Suprapubic skin (tissue), 4 donors: ENCODE measurements around the gene SLC5A3. TPM values are rescaled to one million over a fixed set of nuclear protein-coding genes. Genes with fewer than 3 reads are reported as not detected.

Source experiments
- DNase-seq, 2 donors: peaks; one replicate each; pipeline ENCODE4 v3.0.0-alpha.2; 2019; ENCODE audit warnings: low spot score in 2 of 2
- H3K27ac ChIP-seq: fragments of 200-600 bp; sonication (generic); one replicate; pipeline ENCODE4 v1.5.1; 2019
- H3K27me3 ChIP-seq: fragments of 200-600 bp; sonication (generic); one replicate; pipeline ENCODE4 v1.5.1; 2019
- H3K36me3 ChIP-seq: fragments of 200-600 bp; sonication (generic); one replicate; pipeline ENCODE4 v1.5.1; 2019
- H3K4me1 ChIP-seq: fragments of 200-600 bp; sonication (generic); one replicate; pipeline ENCODE4 v1.5.1; 2019
- H3K4me3 ChIP-seq: fragments of 200-600 bp; sonication (generic); one replicate; pipeline ENCODE4 v1.5.1; 2019; ENCODE audit warnings: mild to moderate bottlenecking
- H3K9me3 ChIP-seq: fragments of 200-600 bp; sonication (generic); one replicate; pipeline ENCODE4 v1.5.1; 2019
- EP300 ChIP-seq: sonication (generic); formaldehyde crosslinking; IDR thresholded peaks from one replicate; pipeline ENCODE4 v1.6.1; 2017; ENCODE audit warnings: antibody characterized with exemption
- POLR2A ChIP-seq, 2 donors: fragments of 450-650 bp; IDR thresholded peaks; one replicate each; pipeline ENCODE4 v1.6.1; 2017; ENCODE audit warnings: antibody characterized with exemption in 2 of 2, mild to moderate bottlenecking in 2 of 2, moderate library complexity in 2 of 2
- POLR2AphosphoS5 ChIP-seq, 3 donors: sonication (generic); formaldehyde crosslinking; IDR thresholded peaks; one replicate each; pipeline ENCODE4 v1.6.1; 2017; ENCODE audit warnings: antibody characterized with exemption in 3 of 3
- WGBS: methylation state at CpG from one replicate; pipeline ENCODE4 v1.1.5; 2018; 5-methylcytosine and 5-hydroxymethylcytosine counted together
- total RNA-seq, 4 donors: library from RNA; depleted of rRNA; stranded (reverse); fragments of >200 nt; gene quantifications; one replicate each; pipeline ENCODE4 v1.1.0, GENCODE V29; 2016
- TF ChIP-seq, protein P1 (sequence below), 2 donors: fragments of 200-600 bp in 1 of 2; fragments of 450-650 bp in 1 of 2; sonication (generic) in 1 of 2; IDR thresholded peaks; one replicate each; pipeline ENCODE4 v1.5.1; 2016 to 2019; ENCODE audit warnings: antibody characterized with exemption in 2 of 2, mild to moderate bottlenecking in 1 of 2, moderate library complexity in 1 of 2

Gene SLC5A3
- total RNA-seq, 4 donors from 2014 or later: 35.8 to 58.1 (median 48.5) TPM

- no peak for DNase-seq
- Histone ChIP-seq H3K9me3 (no peaks in the 10 kb centered on the region), H3K36me3 (no peaks in the 10 kb centered on the region), H3K27me3 (no peaks in the 10 kb centered on the region), H3K27ac (no peak overlapping the region), H3K4me3 (no peak overlapping the region), H3K4me1 (no peaks in the 10 kb centered on the region)
- TF ChIP-seq POLR2A (IDR thresholded peaks at IDR 0.05): no peak
- TF ChIP-seq EP300: no peak
- TF ChIP-seq, protein P1, sequence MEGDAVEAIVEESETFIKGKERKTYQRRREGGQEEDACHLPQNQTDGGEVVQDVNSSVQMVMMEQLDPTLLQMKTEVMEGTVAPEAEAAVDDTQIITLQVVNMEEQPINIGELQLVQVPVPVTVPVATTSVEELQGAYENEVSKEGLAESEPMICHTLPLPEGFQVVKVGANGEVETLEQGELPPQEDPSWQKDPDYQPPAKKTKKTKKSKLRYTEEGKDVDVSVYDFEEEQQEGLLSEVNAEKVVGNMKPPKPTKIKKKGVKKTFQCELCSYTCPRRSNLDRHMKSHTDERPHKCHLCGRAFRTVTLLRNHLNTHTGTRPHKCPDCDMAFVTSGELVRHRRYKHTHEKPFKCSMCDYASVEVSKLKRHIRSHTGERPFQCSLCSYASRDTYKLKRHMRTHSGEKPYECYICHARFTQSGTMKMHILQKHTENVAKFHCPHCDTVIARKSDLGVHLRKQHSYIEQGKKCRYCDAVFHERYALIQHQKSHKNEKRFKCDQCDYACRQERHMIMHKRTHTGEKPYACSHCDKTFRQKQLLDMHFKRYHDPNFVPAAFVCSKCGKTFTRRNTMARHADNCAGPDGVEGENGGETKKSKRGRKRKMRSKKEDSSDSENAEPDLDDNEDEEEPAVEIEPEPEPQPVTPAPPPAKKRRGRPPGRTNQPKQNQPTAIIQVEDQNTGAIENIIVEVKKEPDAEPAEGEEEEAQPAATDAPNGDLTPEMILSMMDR (IDR thresholded peaks at IDR 0.05): no peak
- no peak for TF ChIP-seq POLR2AphosphoS5 (IDR thresholded peaks at IDR 0.05)
- WGBS: 60% methylated on average over 5 of the region's 5 CpGs
These were observed 21.2 kb upstream of the SLC5A3 start for GRCh38 chr21:34052171-34052570.

- Histone ChIP-seq H3K4me1 (no peaks in the 10 kb centered on the region), H3K9me3 (no peaks in the 10 kb centered on the region), H3K4me3 (no peak overlapping the region), H3K27me3 (no peaks in the 10 kb centered on the region), H3K36me3 (no peaks in the 10 kb centered on the region), H3K27ac (no peak overlapping the region)
- no peak for DNase-seq
- WGBS: 94% methylated on average over 4 of the region's 4 CpGs
- no peak for TF ChIP-seq POLR2A (IDR thresholded peaks at IDR 0.05)
- no peak for TF ChIP-seq EP300
These were observed 19.1 kb upstream of the SLC5A3 start for GRCh38 chr21:34054259-34054658.

- Histone ChIP-seq H3K36me3 (no peaks in the 10 kb centered on the region), H3K4me3 (no peak overlapping the region), H3K9me3 (no peaks in the 10 kb centered on the region), H3K4me1 (no peaks in the 10 kb centered on the region), H3K27me3 (no peaks in the 10 kb centered on the region), H3K27ac (no peak overlapping the region)
- TF ChIP-seq EP300 (no peak), POLR2AphosphoS5 (IDR thresholded peaks at IDR 0.05) (no peak), POLR2A (IDR thresholded peaks at IDR 0.05) (no peak)
- TF ChIP-seq, protein P1 (IDR thresholded peaks at IDR 0.05): no peak
- DNase-seq: no peak
- WGBS: 87% methylated on average over 5 of the region's 5 CpGs
These were observed 17.8 kb upstream of the SLC5A3 start for GRCh38 chr21:34055615-34056014.

GRCh38 chr21:34061983-34062382, 11.4 kb upstream of the SLC5A3 start:
- Histone ChIP-seq H3K4me3 (no peak overlapping the region), H3K4me1 (no peaks in the 10 kb centered on the region), H3K36me3 (no peaks in the 10 kb centered on the region), H3K9me3 (no peaks in the 10 kb centered on the region), H3K27ac (no peak overlapping the region), H3K27me3 (no peaks in the 10 kb centered on the region)
- no peak for DNase-seq
- no peak for TF ChIP-seq POLR2AphosphoS5 (IDR thresholded peaks at IDR 0.05)
- no peak for TF ChIP-seq POLR2A (IDR thresholded peaks at IDR 0.05)
- no peak for TF ChIP-seq EP300
- WGBS: 97% methylated on average over 3 of the region's 3 CpGs

DNA sequence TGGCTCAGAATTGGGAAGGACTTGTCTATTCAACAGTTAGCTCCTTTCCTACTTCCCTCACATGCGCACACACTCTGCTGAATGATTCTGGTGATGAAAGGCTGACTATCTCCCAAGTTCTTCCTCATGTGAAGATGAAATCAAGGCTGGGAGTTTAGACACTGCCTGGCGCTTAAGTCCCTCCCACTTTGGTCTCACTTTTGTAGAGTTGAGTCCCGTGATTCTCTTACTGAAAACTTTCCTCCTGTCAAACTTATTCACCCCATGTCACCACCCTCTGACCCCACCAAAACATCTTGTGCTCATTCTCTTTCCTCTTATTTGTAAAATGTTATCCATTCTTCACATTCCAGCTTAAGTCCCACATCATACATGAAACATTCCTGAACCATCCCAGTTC, 8.4 kb upstream of the SLC5A3 start:
- no peaks in the 10 kb centered on the region for H3K27me3 ChIP-seq
- H3K27ac ChIP-seq: no peak overlapping the region
- H3K4me1 ChIP-seq: no peaks in the 10 kb centered on the region
- H3K36me3 ChIP-seq: no peaks in the 10 kb centered on the region
- TF ChIP-seq POLR2AphosphoS5 (IDR thresholded peaks at IDR 0.05) (no peak), POLR2A (IDR thresholded peaks at IDR 0.05) (no peak), EP300 (no peak)
- TF ChIP-seq, protein P1 (IDR thresholded peaks at IDR 0.05): no peak
- 70% methylated on average over 3 of the region's 3 CpGs for WGBS
- no peak overlapping the region for H3K4me3 ChIP-seq
- no peak for DNase-seq
- no peaks in the 10 kb centered on the region for H3K9me3 ChIP-seq

- no peaks in the 10 kb centered on the region for H3K9me3 ChIP-seq
- no peak overlapping the region for H3K27ac ChIP-seq
- H3K27me3 ChIP-seq: no peaks in the 10 kb centered on the region
- TF ChIP-seq POLR2A (IDR thresholded peaks at IDR 0.05) (no peak), POLR2AphosphoS5 (IDR thresholded peaks at IDR 0.05) (no peak), EP300 (no peak)
- TF ChIP-seq, protein P1 (IDR thresholded peaks at IDR 0.05): no peak
- WGBS: 77% methylated on average over 9 of the region's 9 CpGs
- DNase-seq: no peak
- H3K4me3 ChIP-seq: no peak overlapping the region
- peaks cover 27% of the 10 kb centered on the region for H3K4me1 ChIP-seq
- H3K36me3 ChIP-seq: no peaks in the 10 kb centered on the region
These were observed 1.7 kb upstream of the SLC5A3 start for GRCh38 chr21:34071683-34072082.
